Stimulated activated naive CD4-positive, alpha-beta T cell (primary cell): ENCODE results near the gene SLC44A3.
A peak's percentile ranks its signal among the peaks of the same experiment; 100 is the strongest.
"Not testable (repeated sequence)": the region's sequence is repeated elsewhere in the genome, so short reads cannot be mapped to it uniquely, and the experiment has no call there.

Source experiments
- DNase-seq, 6 experiments: peaks; one replicate each; lab custom pipeline; 2025; lab: John Stamatoyannopoulos, UW

Gene SLC44A3

GRCh38 chr1:94836891-94837290 lies 16.7 kb downstream of the SLC44A3 start:
- no peak for DNase-seq

- not testable (repeated sequence) for DNase-seq
Measured at GRCh38 chr1:94840381-94840780, 20.2 kb downstream of the SLC44A3 start.

GRCh38 chr1:94840808-94841207 lies 20.7 kb downstream of the SLC44A3 start:
- no peak for DNase-seq

GRCh38 chr1:94843430-94843829 lies 23.3 kb downstream of the SLC44A3 start:
- DNase-seq: no peak

- no peak for DNase-seq
Measured at GRCh38 chr1:94843846-94844245, 23.7 kb downstream of the SLC44A3 start.

GRCh38 chr1:94846308-94846707 lies 26.2 kb downstream of the SLC44A3 start:
- DNase-seq: no peak

- no peak for DNase-seq
Measured at GRCh38 chr1:94851571-94851970, 31.4 kb downstream of the SLC44A3 start.

- no peak for DNase-seq
Measured at GRCh38 chr1:94852788-94853187, 32.6 kb downstream of the SLC44A3 start.

- DNase-seq: peak; percentile 49 to 84 (median 66)
Measured at GRCh38 chr1:94854458-94855306, 34.5 kb downstream of the SLC44A3 start.

- DNase-seq: no peak
Measured at GRCh38 chr1:94855307-94855700, 35.1 kb downstream of the SLC44A3 start.

- DNase-seq: no peak
Measured at GRCh38 chr1:94856004-94856403, 35.8 kb downstream of the SLC44A3 start.

GRCh38 chr1:94856868-94857267 lies 36.7 kb downstream of the SLC44A3 start:
- DNase-seq: no peak

GRCh38 chr1:94858276-94858675 lies 38.1 kb downstream of the SLC44A3 start:
- DNase-seq: no peak

- no peak for DNase-seq
Measured at GRCh38 chr1:94859174-94859573, 39.0 kb downstream of the SLC44A3 start.

GRCh38 chr1:94862718-94863117 lies 42.6 kb downstream of the SLC44A3 start:
- DNase-seq: no peak

- no peak for DNase-seq
Measured at GRCh38 chr1:94863297-94863911, 43.2 kb downstream of the SLC44A3 start.

GRCh38 chr1:94863919-94864318 lies 43.8 kb downstream of the SLC44A3 start:
- DNase-seq: no peak

GRCh38 chr1:94864821-94865220 lies 44.7 kb downstream of the SLC44A3 start:
- no peak for DNase-seq

GRCh38 chr1:94865360-94865759 lies 45.2 kb downstream of the SLC44A3 start:
- no peak for DNase-seq

- DNase-seq: no peak
Measured at GRCh38 chr1:94866164-94866807, 46.1 kb downstream of the SLC44A3 start.

- no peak for DNase-seq
Measured at GRCh38 chr1:94871031-94871430, 50.9 kb downstream of the SLC44A3 start.

GRCh38 chr1:94872771-94873495 lies 52.8 kb downstream of the SLC44A3 start:
- DNase-seq: no peak
